HAP-1 (cell line): ENCODE data around the gene FGFBP3.

Experiments
- DNase-seq, 2 experiments: peaks; one replicate each; pipeline ENCODE4 v3.0.0-alpha.2; 2016 to 2020; ENCODE audit warnings: low spot score in 2 of 2
- H3K27me3 ChIP-seq: fragments of 250-450 bp; sonication (Bioruptor Pico); 2 replicates; pipeline ENCODE4 v1.5.1; 2020; ENCODE audit warnings: low read depth, mild to moderate bottlenecking, moderate library complexity
- H3K36me3 ChIP-seq: fragments of 250-450 bp; sonication (Bioruptor Pico); replicated peaks from 2 replicates; pipeline ENCODE4 v1.5.1; 2020; ENCODE audit warnings: mild to moderate bottlenecking
- H3K4me1 ChIP-seq: fragments of 250-450 bp; sonication (Bioruptor Pico); 2 replicates; pipeline ENCODE4 v1.5.1; 2020; ENCODE audit warnings: mild to moderate bottlenecking
- H3K4me3 ChIP-seq: fragments of 250-450 bp; sonication (Bioruptor Pico); 2 replicates; pipeline ENCODE4 v1.5.1; 2020; ENCODE audit warnings: mild to moderate bottlenecking, moderate library complexity
- H3K9me3 ChIP-seq: fragments of 250-450 bp; sonication (Bioruptor Pico); 2 replicates; pipeline ENCODE4 v1.5.1; 2020; ENCODE audit warnings: mild to moderate bottlenecking, moderate library complexity
- in situ Hi-C: fragments of 300-500 bp; cut with MboI; formaldehyde crosslinking; loops from 3 replicates; pipeline ENCODE4 v1.14.3; 2020; ENCODE audit warnings: low sequenced_read_pairs, inconsistent platforms, mixed read lengths

Gene FGFBP3

DNA sequence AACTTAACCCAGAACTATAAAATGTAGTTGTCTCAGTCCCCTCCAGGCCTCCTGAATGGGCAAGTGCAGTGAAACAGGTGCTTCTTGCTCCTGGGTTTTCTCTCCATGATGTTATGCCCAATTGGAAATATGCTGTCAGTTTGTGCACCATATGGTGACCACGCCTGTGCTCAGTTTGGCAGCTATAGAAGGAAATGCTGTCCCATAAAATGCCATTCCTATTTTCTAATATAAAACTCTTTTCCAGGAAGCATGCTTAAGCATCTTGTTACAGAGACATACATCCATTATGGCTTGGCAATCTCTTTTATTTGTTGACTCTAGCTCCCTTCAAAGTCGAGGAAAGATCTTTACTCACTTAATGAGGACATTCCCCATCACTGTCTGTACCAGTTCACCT is 45.2 kb downstream of the FGFBP3 start:
- Histone ChIP-seq H3K27me3 (no peaks in the 10 kb centered on the region), H3K9me3 (no peaks in the 10 kb centered on the region), H3K36me3 (peaks cover 18% of the 10 kb centered on the region), H3K4me3 (no peak overlapping the region), H3K4me1 (peaks cover 18% of the 10 kb centered on the region)
- in situ Hi-C loops: no loop called here
- no peak for DNase-seq

- H3K4me1 ChIP-seq: peaks cover 18% of the 10 kb centered on the region
- peaks cover 34% of the 10 kb centered on the region for H3K36me3 ChIP-seq
- no peaks in the 10 kb centered on the region for H3K9me3 ChIP-seq
- DNase-seq: no peak
- in situ Hi-C loops: no loop called here
- no peaks in the 10 kb centered on the region for H3K27me3 ChIP-seq
- no peak overlapping the region for H3K4me3 ChIP-seq
Measured at GRCh38 chr10:91860885-91861284, 48.4 kb downstream of the FGFBP3 start.

DNA sequence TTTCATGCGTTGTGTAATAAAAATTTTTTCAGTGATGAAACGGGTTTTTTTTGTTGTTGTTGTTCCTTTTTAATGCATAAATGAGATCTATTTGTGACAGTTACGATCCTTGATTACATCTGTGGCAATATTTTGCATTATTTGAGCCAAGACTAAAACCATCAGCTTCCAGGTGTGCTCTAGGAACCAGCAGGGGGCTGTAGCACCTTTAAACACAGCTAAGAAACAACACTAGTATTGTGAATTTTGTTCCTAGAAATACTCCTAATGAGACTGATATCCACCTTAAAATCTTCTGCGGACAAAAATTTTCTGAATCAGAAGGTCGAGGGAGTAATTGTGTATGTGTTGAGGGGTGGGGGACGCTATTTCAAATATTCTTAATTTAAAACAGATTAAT is 52.6 kb downstream of the FGFBP3 start:
- no peak overlapping the region for H3K4me3 ChIP-seq
- H3K9me3 ChIP-seq: no peaks in the 10 kb centered on the region
- in situ Hi-C loops: no loop called here
- H3K4me1 ChIP-seq: peaks cover 10% of the 10 kb centered on the region
- no peak for DNase-seq
- H3K27me3 ChIP-seq: no peaks in the 10 kb centered on the region
- H3K36me3 ChIP-seq: peaks cover 25% of the 10 kb centered on the region
